BJ (cell line): Measurements from ENCODE around the gene EXOSC5. TPM values are rescaled to one million over a fixed set of nuclear protein-coding genes. Genes with fewer than 3 reads are reported as not detected.
"Not testable (repeated sequence)": the region's sequence is repeated elsewhere in the genome, so short reads cannot be mapped to it uniquely, and the experiment has no call there.

ENCODE experiments used
- CTCF ChIA-PET: fragments of 350-600 bp; formaldehyde crosslinking; extraction: SDS; loops from one replicate; lab custom pipeline; 2021; ENCODE audit warnings: antibody characterized with exemption, inconsistent platforms; lab: Yijun Ruan, JAX
- POLR2A ChIA-PET: fragments of 300-600 bp; sonication (Branson Sonifier 250); formaldehyde crosslinking; extraction: SDS; loops from one replicate; lab custom pipeline; 2021; ENCODE audit warnings: antibody characterized with exemption; lab: Charles Lee
- DNase-seq: peaks from one replicate; pipeline ENCODE4 v3.0.0-alpha.2; 2011; ENCODE audit warnings: low read depth
- H3K27me3 ChIP-seq: 2 replicates; pipeline ENCODE4 v1.6.0; 2011; ENCODE audit warnings: low read length; ENCODE audit not compliant: control insufficient read depth, insufficient read depth
- H3K36me3 ChIP-seq: 2 replicates; pipeline ENCODE4 v1.5.1; 2011; ENCODE audit warnings: low read length; ENCODE audit not compliant: control insufficient read depth, insufficient read depth
- H3K4me3 ChIP-seq: 2 replicates; pipeline ENCODE4 v1.5.1; 2011; ENCODE audit warnings: low read depth, mild to moderate bottlenecking, control low read depth, low read length
- CTCF ChIP-seq: IDR thresholded peaks from 2 replicates; pipeline ENCODE4 v1.5.1; 2011; ENCODE audit warnings: low read depth, mild to moderate bottlenecking, control low read depth, inconsistent platforms, low read length, moderate library complexity; ENCODE audit not compliant: insufficient read depth
- polyA plus RNA-seq: library from polyadenylated mRNA; depleted of rRNA; stranded (reverse); fragments of >200 nt; gene quantifications from 2 replicates; pipeline ENCODE4 v1.2.3, GENCODE V29; 2011

The EXOSC5 gene
- polyA plus RNA-seq, 1 experiment = 24.7 TPM

GRCh38 chr19:41392775-41393174 lies 4.4 kb downstream of the EXOSC5 start:
- Histone ChIP-seq H3K36me3 (peaks cover 12% of the 10 kb centered on the region), H3K27me3 (no peaks in the 10 kb centered on the region), H3K4me3 (no peak overlapping the region)
- ChIA-PET POLR2A (no interaction called here), CTCF (no interaction called here)
- TF ChIP-seq CTCF = no peak
- no peak for DNase-seq

- no peak for DNase-seq
- CTCF ChIA-PET = interaction anchor here (1.9 kb wide), 1 partner anchor 39 kb away, joined by 4 read pairs; no protein-coding TSS in a partner anchor
Measured at GRCh38 chr19:41391618-41392017, 5.5 kb downstream of the EXOSC5 start.

GRCh38 chr19:41386442-41386841 lies 10.7 kb downstream of the EXOSC5 start:
- TF ChIP-seq CTCF = no peak
- peaks cover 22% of the 10 kb centered on the region for H3K36me3 ChIP-seq
- DNase-seq = no peak
- ChIA-PET CTCF (no interaction called here), POLR2A (no interaction called here)
- H3K4me3 ChIP-seq = no peak overlapping the region
- H3K27me3 ChIP-seq = no peaks in the 10 kb centered on the region

More at GRCh38 chr19:41391618-41392017, 5.5 kb downstream of the EXOSC5 start:
- POLR2A ChIA-PET = no interaction called here
- no peaks in the 10 kb centered on the region for H3K27me3 ChIP-seq
- no peak for TF ChIP-seq CTCF
- H3K36me3 ChIP-seq = peaks cover 13% of the 10 kb centered on the region
- no peak overlapping the region for H3K4me3 ChIP-seq

GRCh38 chr19:41384351-41384750 lies 12.8 kb downstream of the EXOSC5 start:
- no peak for TF ChIP-seq CTCF
- ChIA-PET CTCF (no interaction called here), POLR2A (no interaction called here)
- no peaks in the 10 kb centered on the region for H3K27me3 ChIP-seq
- no peak for DNase-seq
- no peak overlapping the region for H3K4me3 ChIP-seq
- peaks cover 14% of the 10 kb centered on the region for H3K36me3 ChIP-seq

- POLR2A ChIA-PET = interaction anchor here (1.4 kb wide), 1 partner anchor 18 kb away, joined by 4 read pairs; the partner anchor contains the start of gene B9D2
- not testable (repeated sequence) for DNase-seq, H3K4me3 ChIP-seq, H3K27me3 ChIP-seq
- CTCF ChIA-PET = interaction anchor here (1.3 kb wide), 1 partner anchor 24 kb away, joined by 4 read pairs; no protein-coding TSS in a partner anchor
- H3K36me3 ChIP-seq = peaks cover 13% of the 10 kb centered on the region
Measured at GRCh38 chr19:41381536-41381935, 15.6 kb downstream of the EXOSC5 start.
